ENCODE data around the gene AP4S1.

- TF ChIP-seq CTCF (IDR thresholded peaks at IDR 0.05) (no peak), ZFX (IDR thresholded peaks at IDR 0.05; ENCODE audit: borderline replicate concordance) (no peak)
These were observed 12.3 kb downstream of the AP4S1 start for GRCh38 chr14:31037709-31038221.

All from 22Rv1 (cell line).